Measurements from ENCODE around the gene COX5A.
"Not testable (repeated sequence)": the region's sequence is repeated elsewhere in the genome, so short reads cannot be mapped to it uniquely, and the experiment has no call there.

COX5A gene

GRCh38 chr15:74897300-74897701 is 40.6 kb downstream of the COX5A start:
- Histone ChIP-seq H3K4me3 (ENCODE audit: low read depth in 1 of 2, low read length in 1 of 2) (no peak overlapping the region), H3K27me3 (no peaks in the 10 kb centered on the region), H3K27ac (no peak overlapping the region), H3K36me3 (peaks cover 70% of the 10 kb centered on the region), H3K4me1 (ENCODE audit: control insufficient read depth in 1 of 2, insufficient read depth in 1 of 2, low read depth in 1 of 2, low read length in 1 of 2) (peaks cover 11 to 12% of the 10 kb centered on the region in 2 experiments), H3K9me3 (no peaks in the 10 kb centered on the region)
- no peak for TF ChIP-seq CTCF (IDR thresholded peaks at IDR 0.05)

- no peak for TF ChIP-seq CTCF (IDR thresholded peaks at IDR 0.05)
- no peak overlapping the region for H3K4me3 ChIP-seq (ENCODE audit: low read depth in 1 of 2, low read length in 1 of 2)
- H3K36me3 ChIP-seq, result peaks cover 65% of the 10 kb centered on the region
- no peaks in the 10 kb centered on the region for H3K27me3 ChIP-seq
- no peaks in the 10 kb centered on the region for H3K9me3 ChIP-seq
- no peak overlapping the region for H3K27ac ChIP-seq
- H3K4me1 ChIP-seq (ENCODE audit: control insufficient read depth in 1 of 2, insufficient read depth in 1 of 2, low read depth in 1 of 2, low read length in 1 of 2), result peaks cover 1 to 3% of the 10 kb centered on the region in 2 experiments
These were observed 41.6 kb downstream of the COX5A start for GRCh38 chr15:74896316-74896715.

- Histone ChIP-seq H3K27me3 (no peaks in the 10 kb centered on the region), H3K36me3 (peaks cover 60% of the 10 kb centered on the region), H3K4me3 (ENCODE audit: low read depth in 1 of 2, low read length in 1 of 2) (no peak overlapping the region), H3K9me3 (no peaks in the 10 kb centered on the region), H3K27ac (no peak overlapping the region), H3K4me1 (ENCODE audit: control insufficient read depth in 1 of 2, insufficient read depth in 1 of 2, low read depth in 1 of 2, low read length in 1 of 2) (no peaks in the 10 kb centered on the region)
- TF ChIP-seq CTCF (IDR thresholded peaks at IDR 0.05), result no peak
These were observed 42.0 kb downstream of the COX5A start for GRCh38 chr15:74895830-74896229.

GRCh38 chr15:74894383-74894782 is 43.5 kb downstream of the COX5A start:
- Histone ChIP-seq H3K36me3 (peaks cover 45% of the 10 kb centered on the region), H3K4me1 (ENCODE audit: control insufficient read depth in 1 of 2, insufficient read depth in 1 of 2, low read depth in 1 of 2, low read length in 1 of 2) (peaks cover 11 to 12% of the 10 kb centered on the region in 2 experiments)
- H3K4me3 ChIP-seq (ENCODE audit: low read depth in 1 of 2, low read length in 1 of 2); H3K9me3 ChIP-seq; H3K27me3 ChIP-seq; H3K27ac ChIP-seq: not testable (repeated sequence)

- Histone ChIP-seq H3K27ac (no peak overlapping the region), H3K36me3 (peaks cover 38% of the 10 kb centered on the region), H3K9me3 (no peaks in the 10 kb centered on the region), H3K4me1 (ENCODE audit: control insufficient read depth in 1 of 2, insufficient read depth in 1 of 2, low read depth in 1 of 2, low read length in 1 of 2) (peaks cover 18 to 19% of the 10 kb centered on the region in 2 experiments), H3K27me3 (no peaks in the 10 kb centered on the region), H3K4me3 (ENCODE audit: low read depth in 1 of 2, low read length in 1 of 2) (no peak overlapping the region)
- no peak for TF ChIP-seq CTCF (IDR thresholded peaks at IDR 0.05)
These were observed 44.2 kb downstream of the COX5A start for GRCh38 chr15:74893627-74894026.

GRCh38 chr15:74892931-74893330 is 44.9 kb downstream of the COX5A start:
- peaks cover 32% of the 10 kb centered on the region for H3K36me3 ChIP-seq
- H3K27me3 ChIP-seq, result no peaks in the 10 kb centered on the region
- TF ChIP-seq CTCF (IDR thresholded peaks at IDR 0.05), result no peak
- no peak overlapping the region for H3K27ac ChIP-seq
- H3K4me3 ChIP-seq (ENCODE audit: low read depth in 1 of 2, low read length in 1 of 2), result no peak overlapping the region
- H3K4me1 ChIP-seq (ENCODE audit: control insufficient read depth in 1 of 2, insufficient read depth in 1 of 2, low read depth in 1 of 2, low read length in 1 of 2), result peaks cover 21% of the 10 kb centered on the region in 2 experiments
- no peaks in the 10 kb centered on the region for H3K9me3 ChIP-seq

Data from neutrophil (primary cell).